ENCODE data around the gene FOXJ1.

Gene FOXJ1

GRCh38 chr17:76176701-76177574 lies 35.9 kb upstream of the FOXJ1 start:
- Histone ChIP-seq H3K4me3 (ENCODE audit: low read length in 2 of 2) (no peak overlapping the region), H3K9ac (ENCODE audit: low read depth in 1 of 2, low read length in 2 of 2) (no peak overlapping the region), H3K36me3 (ENCODE audit: control insufficient read depth in 2 of 2, insufficient read depth in 2 of 2, low read length in 2 of 2) (no peaks in the 10 kb centered on the region), H3K4me1 (ENCODE audit: control insufficient read depth in 2 of 2, insufficient read depth in 2 of 2, low read length in 2 of 2) (peaks cover 0 to 2% of the 10 kb centered on the region in 2 donors), H3K27me3 (ENCODE audit: control insufficient read depth in 2 of 2, insufficient read depth in 2 of 2, low read length in 2 of 2) (no peaks in the 10 kb centered on the region), H3K9me3 (ENCODE audit: control insufficient read depth in 2 of 2, low read length in 2 of 2) (no peaks in the 10 kb centered on the region), H3K27ac (ENCODE audit: low read depth in 2 of 2, low read length in 2 of 2) (no peak overlapping the region)

GRCh38 chr17:76174037-76174436 lies 33.0 kb upstream of the FOXJ1 start:
- Histone ChIP-seq H3K9ac (ENCODE audit: low read depth in 1 of 2, low read length in 2 of 2) (no peak overlapping the region), H3K4me3 (ENCODE audit: low read length in 2 of 2) (no peak overlapping the region), H3K27ac (ENCODE audit: low read depth in 2 of 2, low read length in 2 of 2) (no peak overlapping the region), H3K36me3 (ENCODE audit: control insufficient read depth in 2 of 2, insufficient read depth in 2 of 2, low read length in 2 of 2) (peaks cover 0 to 3% of the 10 kb centered on the region in 2 donors), H3K27me3 (ENCODE audit: control insufficient read depth in 2 of 2, insufficient read depth in 2 of 2, low read length in 2 of 2) (no peaks in the 10 kb centered on the region), H3K9me3 (ENCODE audit: control insufficient read depth in 2 of 2, low read length in 2 of 2) (no peaks in the 10 kb centered on the region), H3K4me1 (ENCODE audit: control insufficient read depth in 2 of 2, insufficient read depth in 2 of 2, low read length in 2 of 2) (no peaks in the 10 kb centered on the region)

- Histone ChIP-seq H3K9ac (ENCODE audit: low read depth in 1 of 2, low read length in 2 of 2) (no peak overlapping the region), H3K27me3 (ENCODE audit: control insufficient read depth in 2 of 2, insufficient read depth in 2 of 2, low read length in 2 of 2) (no peaks in the 10 kb centered on the region), H3K4me3 (ENCODE audit: low read length in 2 of 2) (no peak overlapping the region), H3K9me3 (ENCODE audit: control insufficient read depth in 2 of 2, low read length in 2 of 2) (no peaks in the 10 kb centered on the region), H3K4me1 (ENCODE audit: control insufficient read depth in 2 of 2, insufficient read depth in 2 of 2, low read length in 2 of 2) (no peaks in the 10 kb centered on the region), H3K36me3 (ENCODE audit: control insufficient read depth in 2 of 2, insufficient read depth in 2 of 2, low read length in 2 of 2) (peaks cover 0 to 3% of the 10 kb centered on the region in 2 donors), H3K27ac (ENCODE audit: low read depth in 2 of 2, low read length in 2 of 2) (no peak overlapping the region)
Observed at GRCh38 chr17:76173474-76173873, 32.4 kb upstream of the FOXJ1 start.

- H3K27ac ChIP-seq (ENCODE audit: low read depth in 2 of 2, low read length in 2 of 2), result no peak overlapping the region
- H3K4me3 ChIP-seq (ENCODE audit: low read length in 2 of 2), result no peak overlapping the region
- H3K27me3 ChIP-seq (ENCODE audit: control insufficient read depth in 2 of 2, insufficient read depth in 2 of 2, low read length in 2 of 2), result no peaks in the 10 kb centered on the region
- no peaks in the 10 kb centered on the region for H3K9me3 ChIP-seq (ENCODE audit: control insufficient read depth in 2 of 2, low read length in 2 of 2)
- H3K9ac ChIP-seq (ENCODE audit: low read depth in 1 of 2, low read length in 2 of 2), result no peak overlapping the region
- H3K36me3 ChIP-seq (ENCODE audit: control insufficient read depth in 2 of 2, insufficient read depth in 2 of 2, low read length in 2 of 2), result peaks cover 0 to 6% of the 10 kb centered on the region in 2 donors
- no peaks in the 10 kb centered on the region for H3K4me1 ChIP-seq (ENCODE audit: control insufficient read depth in 2 of 2, insufficient read depth in 2 of 2, low read length in 2 of 2)
Observed at GRCh38 chr17:76171706-76172105, 30.7 kb upstream of the FOXJ1 start.

GRCh38 chr17:76170114-76170513 lies 29.1 kb upstream of the FOXJ1 start:
- no peak overlapping the region for H3K9ac ChIP-seq (ENCODE audit: low read depth in 1 of 2, low read length in 2 of 2)
- H3K36me3 ChIP-seq (ENCODE audit: control insufficient read depth in 2 of 2, insufficient read depth in 2 of 2, low read length in 2 of 2), result peaks cover 0 to 10% of the 10 kb centered on the region in 2 donors
- H3K27me3 ChIP-seq (ENCODE audit: control insufficient read depth in 2 of 2, insufficient read depth in 2 of 2, low read length in 2 of 2), result no peaks in the 10 kb centered on the region
- no peaks in the 10 kb centered on the region for H3K4me1 ChIP-seq (ENCODE audit: control insufficient read depth in 2 of 2, insufficient read depth in 2 of 2, low read length in 2 of 2)
- H3K4me3 ChIP-seq (ENCODE audit: low read length in 2 of 2), result no peak overlapping the region
- H3K9me3 ChIP-seq (ENCODE audit: control insufficient read depth in 2 of 2, low read length in 2 of 2), result no peaks in the 10 kb centered on the region
- H3K27ac ChIP-seq (ENCODE audit: low read depth in 2 of 2, low read length in 2 of 2), result no peak overlapping the region

GRCh38 chr17:76166906-76167305 lies 25.9 kb upstream of the FOXJ1 start:
- H3K36me3 ChIP-seq (ENCODE audit: control insufficient read depth in 2 of 2, insufficient read depth in 2 of 2, low read length in 2 of 2), result peaks cover 0 to 10% of the 10 kb centered on the region in 2 donors

GRCh38 chr17:76166168-76166567 lies 25.1 kb upstream of the FOXJ1 start:
- no peaks in the 10 kb centered on the region for H3K4me1 ChIP-seq (ENCODE audit: control insufficient read depth in 2 of 2, insufficient read depth in 2 of 2, low read length in 2 of 2)
- no peak overlapping the region for H3K9ac ChIP-seq (ENCODE audit: low read depth in 1 of 2, low read length in 2 of 2)
- H3K27ac ChIP-seq (ENCODE audit: low read depth in 2 of 2, low read length in 2 of 2), result no peak overlapping the region
- H3K9me3 ChIP-seq (ENCODE audit: control insufficient read depth in 2 of 2, low read length in 2 of 2), result no peaks in the 10 kb centered on the region
- peaks cover 0 to 13% of the 10 kb centered on the region in 2 donors for H3K36me3 ChIP-seq (ENCODE audit: control insufficient read depth in 2 of 2, insufficient read depth in 2 of 2, low read length in 2 of 2)
- no peaks in the 10 kb centered on the region for H3K27me3 ChIP-seq (ENCODE audit: control insufficient read depth in 2 of 2, insufficient read depth in 2 of 2, low read length in 2 of 2)
- H3K4me3 ChIP-seq (ENCODE audit: low read length in 2 of 2), result no peak overlapping the region

More at GRCh38 chr17:76166906-76167305, 25.9 kb upstream of the FOXJ1 start:
- Histone ChIP-seq H3K27ac (ENCODE audit: low read depth in 2 of 2, low read length in 2 of 2) (no peak overlapping the region), H3K27me3 (ENCODE audit: control insufficient read depth in 2 of 2, insufficient read depth in 2 of 2, low read length in 2 of 2) (no peaks in the 10 kb centered on the region), H3K9me3 (ENCODE audit: control insufficient read depth in 2 of 2, low read length in 2 of 2) (no peaks in the 10 kb centered on the region), H3K9ac (ENCODE audit: low read depth in 1 of 2, low read length in 2 of 2) (no peak overlapping the region), H3K4me1 (ENCODE audit: control insufficient read depth in 2 of 2, insufficient read depth in 2 of 2, low read length in 2 of 2) (no peaks in the 10 kb centered on the region), H3K4me3 (ENCODE audit: low read length in 2 of 2) (no peak overlapping the region)

- Histone ChIP-seq H3K9ac (ENCODE audit: low read depth in 1 of 2, low read length in 2 of 2) (no peak overlapping the region), H3K9me3 (ENCODE audit: control insufficient read depth in 2 of 2, low read length in 2 of 2) (no peaks in the 10 kb centered on the region), H3K4me3 (ENCODE audit: low read length in 2 of 2) (no peak overlapping the region), H3K27me3 (ENCODE audit: control insufficient read depth in 2 of 2, insufficient read depth in 2 of 2, low read length in 2 of 2) (no peaks in the 10 kb centered on the region), H3K4me1 (ENCODE audit: control insufficient read depth in 2 of 2, insufficient read depth in 2 of 2, low read length in 2 of 2) (no peaks in the 10 kb centered on the region), H3K27ac (ENCODE audit: low read depth in 2 of 2, low read length in 2 of 2) (no peak overlapping the region), H3K36me3 (ENCODE audit: control insufficient read depth in 2 of 2, insufficient read depth in 2 of 2, low read length in 2 of 2) (peaks cover 0 to 14% of the 10 kb centered on the region in 2 donors)
Observed at GRCh38 chr17:76164331-76164730, 23.3 kb upstream of the FOXJ1 start.

GRCh38 chr17:76163919-76164318 lies 22.9 kb upstream of the FOXJ1 start:
- H3K9ac ChIP-seq (ENCODE audit: low read depth in 1 of 2, low read length in 2 of 2), result no peak overlapping the region
- H3K4me3 ChIP-seq (ENCODE audit: low read length in 2 of 2), result no peak overlapping the region
- no peaks in the 10 kb centered on the region for H3K9me3 ChIP-seq (ENCODE audit: control insufficient read depth in 2 of 2, low read length in 2 of 2)
- no peak overlapping the region for H3K27ac ChIP-seq (ENCODE audit: low read depth in 2 of 2, low read length in 2 of 2)
- peaks cover 0 to 16% of the 10 kb centered on the region in 2 donors for H3K36me3 ChIP-seq (ENCODE audit: control insufficient read depth in 2 of 2, insufficient read depth in 2 of 2, low read length in 2 of 2)
- H3K27me3 ChIP-seq (ENCODE audit: control insufficient read depth in 2 of 2, insufficient read depth in 2 of 2, low read length in 2 of 2), result no peaks in the 10 kb centered on the region
- H3K4me1 ChIP-seq (ENCODE audit: control insufficient read depth in 2 of 2, insufficient read depth in 2 of 2, low read length in 2 of 2), result no peaks in the 10 kb centered on the region

- Histone ChIP-seq H3K9ac (ENCODE audit: low read depth in 1 of 2, low read length in 2 of 2) (no peak overlapping the region), H3K9me3 (ENCODE audit: control insufficient read depth in 2 of 2, low read length in 2 of 2) (no peaks in the 10 kb centered on the region), H3K36me3 (ENCODE audit: control insufficient read depth in 2 of 2, insufficient read depth in 2 of 2, low read length in 2 of 2) (peaks cover 4 to 21% of the 10 kb centered on the region in 2 donors), H3K27me3 (ENCODE audit: control insufficient read depth in 2 of 2, insufficient read depth in 2 of 2, low read length in 2 of 2) (no peaks in the 10 kb centered on the region), H3K4me3 (ENCODE audit: low read length in 2 of 2) (no peak overlapping the region), H3K27ac (ENCODE audit: low read depth in 2 of 2, low read length in 2 of 2) (no peak overlapping the region), H3K4me1 (ENCODE audit: control insufficient read depth in 2 of 2, insufficient read depth in 2 of 2, low read length in 2 of 2) (no peaks in the 10 kb centered on the region)
Observed at GRCh38 chr17:76161619-76162266, 20.7 kb upstream of the FOXJ1 start.

All from mucosa of rectum (tissue), 2 donors.